ENCODE results near the gene OSBPL1A.

OSBPL1A gene

DNA sequence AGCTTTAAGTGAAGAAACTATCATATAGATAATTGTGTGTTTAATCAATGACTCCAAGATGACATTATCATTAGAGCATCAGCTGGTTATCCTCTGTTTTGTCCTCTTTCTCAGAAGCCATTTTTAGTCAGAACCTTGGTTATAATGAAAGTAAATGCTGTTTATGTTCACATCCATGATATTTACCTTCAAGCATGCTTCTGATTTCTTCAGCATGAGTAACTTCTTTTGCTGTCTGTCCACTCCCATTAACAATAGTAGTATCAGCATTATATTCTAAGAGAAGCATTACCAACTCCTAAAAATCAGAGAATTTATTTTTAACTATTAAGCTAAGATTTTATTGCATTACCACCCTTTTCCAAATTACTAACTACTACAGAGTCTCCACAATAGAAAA, 56.3 kb downstream of the OSBPL1A start:
- no peak overlapping the region for H3K4me3 ChIP-seq (ENCODE audit: low read depth, low read length)
- no peaks in the 10 kb centered on the region for H3K27me3 ChIP-seq (replicated peaks)
- H3K27ac ChIP-seq, result no peak overlapping the region
- TF ChIP-seq CTCF (IDR thresholded peaks at IDR 0.05; ENCODE audit: low read depth, low read length, missing control alignments), result no peak
- in situ Hi-C loops (cut with HindIII; ENCODE audit: low pct_ligation_motif_present, low sequenced_read_pairs), result no loop called here
- DNase-seq, result no peak
- no peaks in the 10 kb centered on the region for H3K36me3 ChIP-seq (replicated peaks)

DNA sequence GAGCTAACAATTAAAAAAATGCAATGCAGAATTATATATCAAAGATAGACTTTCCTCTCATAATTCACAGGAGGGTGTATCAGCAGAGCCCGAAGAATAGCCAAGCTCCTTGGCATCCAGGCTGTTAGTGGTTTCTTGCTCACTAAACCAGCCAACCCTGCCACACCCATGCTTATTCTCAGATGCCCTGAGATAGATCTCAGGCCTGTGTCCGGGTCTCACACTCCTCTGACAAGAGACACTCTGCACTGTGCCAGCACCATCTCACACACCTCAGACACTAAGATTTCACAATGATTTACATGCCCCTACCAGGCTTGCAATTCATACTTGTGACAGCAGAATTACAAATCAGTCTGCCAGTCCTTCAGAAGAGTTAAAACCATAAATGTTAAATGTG, 64.5 kb downstream of the OSBPL1A start:
- no peak for DNase-seq
- Histone ChIP-seq H3K27me3 (replicated peaks) (no peaks in the 10 kb centered on the region), H3K27ac (no peak overlapping the region), H3K36me3 (replicated peaks) (no peaks in the 10 kb centered on the region), H3K4me3 (ENCODE audit: low read depth, low read length) (no peak overlapping the region)
- no peak for TF ChIP-seq CTCF (IDR thresholded peaks at IDR 0.05; ENCODE audit: low read depth, low read length, missing control alignments)
- in situ Hi-C loops (cut with HindIII; ENCODE audit: low pct_ligation_motif_present, low sequenced_read_pairs), result no loop called here

GRCh38 chr18:24326211-24326610, 71.4 kb downstream of the OSBPL1A start:
- Histone ChIP-seq H3K4me3 (ENCODE audit: low read depth, low read length) (no peak overlapping the region), H3K27me3 (replicated peaks) (no peaks in the 10 kb centered on the region), H3K27ac (no peak overlapping the region), H3K36me3 (replicated peaks) (no peaks in the 10 kb centered on the region)
- DNase-seq, result no peak
- TF ChIP-seq CTCF (IDR thresholded peaks at IDR 0.05; ENCODE audit: low read depth, low read length, missing control alignments), result no peak
- in situ Hi-C loops (cut with HindIII; ENCODE audit: low pct_ligation_motif_present, low sequenced_read_pairs), result no loop called here

GRCh38 chr18:24322584-24323136, 75.0 kb downstream of the OSBPL1A start:
- H3K36me3 ChIP-seq (replicated peaks), result no peaks in the 10 kb centered on the region
- in situ Hi-C loops (cut with HindIII; ENCODE audit: low pct_ligation_motif_present, low sequenced_read_pairs), result no loop called here
- no peak for TF ChIP-seq CTCF (IDR thresholded peaks at IDR 0.05; ENCODE audit: low read depth, low read length, missing control alignments)
- no peak overlapping the region for H3K27ac ChIP-seq
- H3K4me3 ChIP-seq (ENCODE audit: low read depth, low read length), result no peak overlapping the region
- no peak for DNase-seq
- no peaks in the 10 kb centered on the region for H3K27me3 ChIP-seq (replicated peaks)

GRCh38 chr18:24321071-24321470, 76.6 kb downstream of the OSBPL1A start:
- Histone ChIP-seq H3K36me3 (replicated peaks) (no peaks in the 10 kb centered on the region), H3K27me3 (replicated peaks) (no peaks in the 10 kb centered on the region), H3K27ac (no peak overlapping the region), H3K4me3 (ENCODE audit: low read depth, low read length) (no peak overlapping the region)
- in situ Hi-C loops (cut with HindIII; ENCODE audit: low pct_ligation_motif_present, low sequenced_read_pairs), result no loop called here
- no peak for TF ChIP-seq CTCF (IDR thresholded peaks at IDR 0.05; ENCODE audit: low read depth, low read length, missing control alignments)
- no peak for DNase-seq

DNA sequence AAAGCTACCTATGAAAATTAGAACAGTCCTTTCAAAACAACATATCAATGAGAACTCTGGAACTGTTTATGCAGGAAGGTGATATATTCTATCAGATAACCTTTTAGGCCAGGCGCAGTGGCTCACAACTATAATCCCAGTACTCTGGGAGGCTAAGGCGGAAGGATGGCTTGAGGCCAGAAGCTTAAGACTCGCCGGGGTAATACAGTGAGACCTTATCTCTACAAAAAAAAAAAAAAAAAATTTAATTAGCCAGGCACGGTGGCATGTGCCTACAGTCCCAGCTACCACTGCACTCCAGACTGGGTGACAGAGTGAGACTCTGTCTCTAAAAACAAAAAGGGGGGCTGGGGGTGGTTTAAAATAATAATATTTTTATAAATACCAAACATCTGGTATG, 77.9 kb downstream of the OSBPL1A start:
- in situ Hi-C loops (cut with HindIII; ENCODE audit: low pct_ligation_motif_present, low sequenced_read_pairs), result no loop called here
- no peak overlapping the region for H3K4me3 ChIP-seq (ENCODE audit: low read depth, low read length)
- no peak for DNase-seq
- TF ChIP-seq CTCF (IDR thresholded peaks at IDR 0.05; ENCODE audit: low read depth, low read length, missing control alignments), result no peak
- H3K27ac ChIP-seq, result no peak overlapping the region
- no peaks in the 10 kb centered on the region for H3K27me3 ChIP-seq (replicated peaks)
- H3K36me3 ChIP-seq (replicated peaks), result no peaks in the 10 kb centered on the region
